Sigmoid colon (tissue), 7 donors: ENCODE data around the gene ZCCHC12. TPM values are rescaled to one million over a fixed set of nuclear protein-coding genes. Genes with fewer than 3 reads are reported as not detected.
"Not testable (repeated sequence)": the region's sequence is repeated elsewhere in the genome, so short reads cannot be mapped to it uniquely, and the experiment has no call there.

ENCODE experiments used
- DNase-seq: peaks from one replicate; pipeline ENCODE4 v3.0.0-alpha.2; 2019
- H3K27ac ChIP-seq, 4 donors: fragments of 200-600 bp; sonication (generic); one replicate each; pipeline ENCODE4 v1.5.1; 2016 to 2019; ENCODE audit warnings: mild to moderate bottlenecking in 1 of 4
- H3K27me3 ChIP-seq, 3 donors: fragments of 200-600 bp; sonication (generic); one replicate each; pipeline ENCODE4 v1.5.1; 2019; ENCODE audit warnings: mild to moderate bottlenecking in 1 of 3
- H3K36me3 ChIP-seq, 4 donors: fragments of 200-600 bp; sonication (generic); one replicate each; pipeline ENCODE4 v1.5.1; 2016 to 2019
- H3K4me1 ChIP-seq, 4 donors: fragments of 200-600 bp; sonication (generic); one replicate each; pipeline ENCODE4 v1.5.1; 2017 to 2019
- H3K4me3 ChIP-seq, 4 donors: fragments of 200-600 bp; sonication (generic); one replicate each; pipeline ENCODE4 v1.5.1; 2017 to 2019; ENCODE audit warnings: mild to moderate bottlenecking in 2 of 4, moderate library complexity in 1 of 4
- H3K9me3 ChIP-seq, 4 donors: fragments of 200-600 bp in 3 of 4; sonication (generic) in 3 of 4; one replicate each; pipeline versions ENCODE4 v1.5.1 to v1.6.1; 2013 to 2019
- EP300 ChIP-seq, 4 donors: sonication (generic); formaldehyde crosslinking; IDR thresholded peaks; one replicate each; pipeline ENCODE4 v1.6.1; 2017; ENCODE audit warnings: antibody characterized with exemption in 4 of 4
- POLR2A ChIP-seq, 2 donors: fragments of 450-650 bp; IDR thresholded peaks; one replicate each; pipeline ENCODE4 v1.6.1; 2016; ENCODE audit warnings: antibody characterized with exemption in 2 of 2, mild to moderate bottlenecking in 2 of 2, moderate library complexity in 2 of 2
- POLR2AphosphoS5 ChIP-seq, 4 donors: sonication (generic); formaldehyde crosslinking; IDR thresholded peaks; one replicate each; pipeline ENCODE4 v1.6.1; 2017; ENCODE audit warnings: antibody characterized with exemption in 4 of 4
- WGBS, 2 donors: extraction: QIAGEN DNeasy Blood & Tissue Kit; methylation state at CpG; one replicate each; pipeline ENCODE4 v1.1.7; 2013; 5-methylcytosine and 5-hydroxymethylcytosine counted together
- intact Hi-C: fragments of 100-400 bp; cut with DNase I; formaldehyde crosslinking; loops from one replicate; pipeline ENCODE4 v1.15.1; 2023
- polyA plus RNA-seq, 3 donors: library from polyadenylated mRNA; stranded (reverse); fragments of 200-250 nt; gene quantifications; one replicate each; pipeline ENCODE4 v1.2.3, GENCODE V29; 2013
- total RNA-seq, 4 donors: library from RNA; depleted of rRNA; stranded (reverse); fragments of >200 nt; gene quantifications; one replicate each; pipeline ENCODE4 v1.1.0, GENCODE V29; 2016
- TF ChIP-seq, protein P1 (sequence below), 4 experiments: fragments of 450-650 bp in 3 of 4; fragments of 200-600 bp in 1 of 4; IDR thresholded peaks; one replicate each; pipeline ENCODE4 v1.5.1; 2016 to 2019; ENCODE audit warnings: antibody characterized with exemption in 4 of 4, mild to moderate bottlenecking in 3 of 4, moderate library complexity in 2 of 4
- donor health status: healthy with polysubstance abuse.
- donor health status: Bipolar disorder and iron deficiency.
- donor health status: healthy.

The ZCCHC12 gene
- total and polyA plus RNA-seq, 7 donors: 1.2 to 3.2 (median 2.2) TPM; not detected in 2

DNA sequence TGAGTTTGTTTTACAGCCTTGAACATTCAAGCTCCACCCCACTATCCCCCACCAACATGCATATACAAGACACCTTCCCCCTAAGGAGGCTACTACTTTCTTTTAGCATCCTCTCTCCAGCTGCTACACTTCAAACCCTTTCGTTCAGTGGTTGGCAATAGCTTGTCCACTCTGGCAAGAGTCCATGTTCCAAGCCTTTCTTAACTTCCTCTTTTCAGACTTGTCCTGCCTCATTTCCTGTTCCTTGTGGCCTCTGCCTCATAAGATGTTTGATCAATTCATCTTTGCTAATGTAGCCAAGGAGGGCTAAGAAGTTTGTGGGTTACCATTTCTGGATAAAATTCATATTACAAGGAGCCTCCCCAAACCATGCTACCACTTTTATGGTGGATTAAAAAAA, 20.8 kb upstream of the ZCCHC12 start:
- no peaks in the 10 kb centered on the region for H3K27me3 ChIP-seq
- TF ChIP-seq POLR2A (IDR thresholded peaks at IDR 0.05): no peak
- no peak for TF ChIP-seq EP300 (IDR thresholded peaks at IDR 0.05)
- no peak for TF ChIP-seq POLR2AphosphoS5 (IDR thresholded peaks at IDR 0.05)
- TF ChIP-seq, protein P1, sequence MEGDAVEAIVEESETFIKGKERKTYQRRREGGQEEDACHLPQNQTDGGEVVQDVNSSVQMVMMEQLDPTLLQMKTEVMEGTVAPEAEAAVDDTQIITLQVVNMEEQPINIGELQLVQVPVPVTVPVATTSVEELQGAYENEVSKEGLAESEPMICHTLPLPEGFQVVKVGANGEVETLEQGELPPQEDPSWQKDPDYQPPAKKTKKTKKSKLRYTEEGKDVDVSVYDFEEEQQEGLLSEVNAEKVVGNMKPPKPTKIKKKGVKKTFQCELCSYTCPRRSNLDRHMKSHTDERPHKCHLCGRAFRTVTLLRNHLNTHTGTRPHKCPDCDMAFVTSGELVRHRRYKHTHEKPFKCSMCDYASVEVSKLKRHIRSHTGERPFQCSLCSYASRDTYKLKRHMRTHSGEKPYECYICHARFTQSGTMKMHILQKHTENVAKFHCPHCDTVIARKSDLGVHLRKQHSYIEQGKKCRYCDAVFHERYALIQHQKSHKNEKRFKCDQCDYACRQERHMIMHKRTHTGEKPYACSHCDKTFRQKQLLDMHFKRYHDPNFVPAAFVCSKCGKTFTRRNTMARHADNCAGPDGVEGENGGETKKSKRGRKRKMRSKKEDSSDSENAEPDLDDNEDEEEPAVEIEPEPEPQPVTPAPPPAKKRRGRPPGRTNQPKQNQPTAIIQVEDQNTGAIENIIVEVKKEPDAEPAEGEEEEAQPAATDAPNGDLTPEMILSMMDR (IDR thresholded peaks at IDR 0.05): no peak
- peaks cover 0 to 9% (median 2%) of the 10 kb centered on the region in 4 donors for H3K4me1 ChIP-seq
- no peaks in the 10 kb centered on the region for H3K9me3 ChIP-seq
- DNase-seq: no peak
- H3K27ac ChIP-seq: no peak overlapping the region
- H3K36me3 ChIP-seq: no peaks in the 10 kb centered on the region
- WGBS, 2 donors: 16 to 46% methylated on average over 1 of the region's 1 CpG
- H3K4me3 ChIP-seq: no peak overlapping the region
- intact Hi-C loops: no loop called here

DNA sequence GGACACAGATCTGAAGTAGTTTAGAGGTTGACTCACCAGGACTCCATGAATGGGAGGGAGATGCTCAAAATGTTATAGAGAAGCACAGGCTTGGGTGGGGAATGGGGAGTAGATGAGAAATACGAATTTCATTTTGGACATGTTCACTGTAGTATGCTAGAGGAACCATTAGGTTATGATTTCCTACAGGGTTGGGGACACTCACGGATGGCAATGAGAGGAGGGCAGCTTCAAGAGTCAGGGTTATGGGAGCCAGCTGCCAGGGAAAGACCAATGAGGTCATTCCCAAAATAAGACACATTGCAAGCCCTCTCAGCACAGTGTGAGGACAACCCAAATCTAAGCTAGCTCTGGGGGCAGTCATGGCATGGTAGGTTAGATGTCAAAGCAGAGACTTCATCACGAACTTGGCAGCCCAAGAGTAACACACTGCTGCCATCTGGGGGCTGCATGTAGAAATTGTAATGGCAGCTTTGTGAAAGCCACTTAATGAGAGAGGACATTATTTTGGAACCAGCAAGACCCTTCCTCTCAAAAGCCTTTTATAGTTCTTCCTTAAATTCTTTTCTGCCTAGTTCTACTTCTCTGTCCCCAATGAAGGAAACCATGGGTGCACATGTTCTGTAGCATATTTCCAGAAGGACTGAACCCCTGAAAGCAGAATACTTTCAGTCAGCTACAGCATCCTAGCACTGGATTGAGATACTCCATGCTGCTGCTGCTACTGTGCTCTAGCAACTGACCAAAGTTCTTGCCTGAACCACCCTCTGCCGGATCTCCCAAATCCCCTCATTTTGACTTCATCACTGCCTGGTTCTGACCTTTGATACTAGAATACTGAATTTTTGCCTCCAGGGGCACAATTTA, 16.2 kb upstream of the ZCCHC12 start:
- intact Hi-C loops: loop anchor here (2.0 to 5.0 kb wide), 3 partner anchors 45 to 203 kb away; no protein-coding TSS in a partner anchor
- 34 to 43% methylated on average over 4 of the region's 4 CpGs for WGBS, 2 donors

DNA sequence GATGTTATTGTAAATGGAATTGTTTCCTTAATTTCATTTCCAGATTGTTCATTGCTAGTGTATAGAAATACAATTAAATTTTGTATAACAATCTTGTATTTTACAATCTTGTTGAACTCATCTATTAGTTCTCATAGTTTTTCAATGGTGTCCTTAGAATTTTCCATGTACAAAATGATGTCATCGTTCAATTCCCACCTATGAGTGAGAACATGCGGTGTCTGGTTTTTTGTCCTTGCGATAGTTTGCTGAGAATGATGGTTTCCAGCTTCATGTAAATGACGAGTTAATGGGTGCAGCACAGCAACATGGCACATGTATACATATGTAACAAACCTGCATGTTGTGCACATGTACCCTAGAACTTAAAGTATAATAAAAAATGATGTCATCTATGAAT, 6.4 kb upstream of the ZCCHC12 start:
- intact Hi-C loops, DNase-seq, H3K9me3 ChIP-seq, H3K4me1 ChIP-seq, H3K36me3 ChIP-seq, H3K27ac ChIP-seq, H3K4me3 ChIP-seq, H3K27me3 ChIP-seq: not testable (repeated sequence)
- 90 to 91% methylated on average over 4 of the region's 4 CpGs for WGBS, 2 donors

More for the DNA sequence above, 16.2 kb upstream of the ZCCHC12 start:
- Histone ChIP-seq H3K4me1 (peaks cover 0 to 7% (median 1%) of the 10 kb centered on the region in 4 donors), H3K36me3 (no peaks in the 10 kb centered on the region), H3K9me3 (no peaks in the 10 kb centered on the region), H3K4me3 (no peak overlapping the region), H3K27ac (no peak overlapping the region), H3K27me3 (no peaks in the 10 kb centered on the region)
- no peak for DNase-seq
- TF ChIP-seq, protein P1 (IDR thresholded peaks at IDR 0.05): peak; percentile 35 to 62 (median 51)
- TF ChIP-seq POLR2A (IDR thresholded peaks at IDR 0.05) (no peak), EP300 (IDR thresholded peaks at IDR 0.05) (no peak)

DNA sequence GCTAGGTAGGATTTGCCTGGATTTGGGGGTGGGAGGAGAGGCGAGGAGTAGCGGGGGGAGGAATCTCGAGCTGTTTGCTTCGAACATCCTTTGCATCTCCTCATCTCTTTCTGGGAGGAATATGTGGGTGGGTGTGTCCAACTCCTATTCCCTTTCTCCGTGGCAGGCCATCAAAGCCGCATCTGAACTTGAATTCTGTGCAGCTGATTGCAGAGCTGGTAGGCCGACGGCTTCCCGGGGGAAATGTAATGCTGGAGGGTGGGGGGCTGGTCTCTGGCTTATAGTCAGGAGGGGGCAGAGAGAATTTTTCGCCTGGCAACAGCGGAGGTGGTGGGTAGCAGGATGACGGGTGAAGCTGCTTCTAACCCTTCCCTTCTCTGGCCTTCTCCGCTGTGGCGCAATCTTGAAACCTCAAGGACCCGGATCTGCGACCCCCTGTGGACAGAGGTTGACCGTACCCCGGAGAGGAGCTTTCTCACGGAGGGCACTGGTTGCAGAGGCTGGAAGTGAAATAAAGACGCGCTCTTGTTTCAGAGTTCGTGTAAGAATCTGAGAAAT, 628 bp downstream of the ZCCHC12 start:
- peaks cover 0 to 6% (median 0%) of the 10 kb centered on the region in 3 donors for H3K27me3 ChIP-seq
- H3K27ac ChIP-seq: no peak overlapping the region
- no peaks in the 10 kb centered on the region for H3K36me3 ChIP-seq
- intact Hi-C loops: no loop called here
- DNase-seq: no peak
- H3K9me3 ChIP-seq: no peaks in the 10 kb centered on the region
- peaks cover 0 to 13% (median 7%) of the 10 kb centered on the region in 4 donors for H3K4me1 ChIP-seq
- H3K4me3 ChIP-seq: peak overlapping the region in 3 of 4 donors; percentile 30 to 40 (median 39)
- TF ChIP-seq POLR2AphosphoS5 (IDR thresholded peaks at IDR 0.05) (no peak), EP300 (IDR thresholded peaks at IDR 0.05) (no peak), POLR2A (IDR thresholded peaks at IDR 0.05) (no peak)
- 7 to 8% methylated on average over 21 to 22 of the region's 22 CpGs for WGBS, 2 donors

DNA sequence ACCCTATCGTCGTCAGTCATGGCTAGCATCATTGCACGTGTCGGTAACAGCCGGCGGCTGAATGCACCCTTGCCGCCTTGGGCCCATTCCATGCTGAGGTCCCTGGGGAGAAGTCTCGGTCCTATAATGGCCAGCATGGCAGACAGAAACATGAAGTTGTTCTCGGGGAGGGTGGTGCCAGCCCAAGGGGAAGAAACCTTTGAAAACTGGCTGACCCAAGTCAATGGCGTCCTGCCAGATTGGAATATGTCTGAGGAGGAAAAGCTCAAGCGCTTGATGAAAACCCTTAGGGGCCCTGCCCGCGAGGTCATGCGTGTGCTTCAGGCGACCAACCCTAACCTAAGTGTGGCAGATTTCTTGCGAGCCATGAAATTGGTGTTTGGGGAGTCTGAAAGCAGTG, 1.6 kb downstream of the ZCCHC12 start:
- WGBS, 2 donors: 23% methylated on average over 16 of the region's 16 CpGs
- Histone ChIP-seq H3K27ac (no peak overlapping the region), H3K27me3 (peaks cover 0 to 6% (median 0%) of the 10 kb centered on the region in 3 donors), H3K36me3 (no peaks in the 10 kb centered on the region), H3K4me1 (peaks cover 0 to 13% (median 7%) of the 10 kb centered on the region in 4 donors), H3K4me3 (no peak overlapping the region), H3K9me3 (no peaks in the 10 kb centered on the region)
- TF ChIP-seq POLR2AphosphoS5 (IDR thresholded peaks at IDR 0.05): no peak
- TF ChIP-seq, protein P1 (IDR thresholded peaks at IDR 0.05): no peak
- no peak for TF ChIP-seq EP300 (IDR thresholded peaks at IDR 0.05)
- no peak for TF ChIP-seq POLR2A (IDR thresholded peaks at IDR 0.05)
- DNase-seq: no peak
- intact Hi-C loops: no loop called here
